Measurements from ENCODE around the gene CFC1. TPM values are rescaled to one million over a fixed set of nuclear protein-coding genes. Genes with fewer than 3 reads are reported as not detected.

CFC1 gene
- not detected for total RNA-seq

DNA sequence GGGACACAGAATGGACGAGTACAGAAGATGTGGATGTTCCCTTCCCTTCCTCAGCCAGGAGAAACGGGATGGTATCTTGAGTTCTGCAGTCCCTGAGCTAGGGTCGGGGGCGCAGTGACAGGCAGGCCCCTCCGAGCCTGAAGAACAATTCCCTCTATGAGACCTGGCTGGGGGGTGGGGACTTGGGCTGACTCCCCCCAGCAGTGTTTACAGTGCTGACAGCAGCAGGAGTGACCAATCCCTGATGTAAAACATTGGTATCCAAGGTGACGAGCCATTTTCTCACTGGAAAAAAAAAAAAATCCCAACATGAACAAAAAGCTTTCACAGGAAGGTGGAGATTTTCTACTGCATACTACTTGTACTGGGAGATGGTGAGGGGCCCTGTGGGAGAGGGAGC is at the start of gene CFC1:
Gene CFC1, minus strand, starts transcription at position 183 of the 400 bp plus-strand sequence. CDS start 288 bp downstream, outside the sequence.

GRCh38 chr2:130611140-130611539 is 11.8 kb upstream of the CFC1 start, which contains the start of gene POTEJ:
POTEJ (plus strand) TSS chr2:130611440; CDS start chr2:130611533, 93 bp downstream.

Small RNAs within 50 kb of the gene (small RNA-seq; reads per million reads assigned to genes)
- gene RF00017 (ENCODE audit: low replicate concordance) (not detected), gene RNU6-848P (ENCODE audit: low replicate concordance) (not detected)

Other genes with a start within 250 kb of the CFC1 start
- 41.9 TPM for gene PTPN18, start 243.5 kb downstream of the CFC1 start, total RNA-seq
- gene POTEI, start 90.2 kb downstream of the CFC1 start, total RNA-seq: 0.31 TPM
- not detected for gene CFC1B, start 78.4 kb downstream of the CFC1 start, total RNA-seq
- not detected for gene POTEJ, start 11.9 kb upstream of the CFC1 start, total RNA-seq
- not detected for gene GPR148, start 129.5 kb upstream of the CFC1 start, total RNA-seq
- gene AMER3, start 156.0 kb upstream of the CFC1 start, total RNA-seq: 45.4 TPM
- gene ARHGEF4, start 237.3 kb upstream of the CFC1 start, total RNA-seq: 47.9 TPM